Uterus (tissue), 2 donors: Measurements from ENCODE around the gene BEST1.
"Not testable (repeated sequence)": the region's sequence is repeated elsewhere in the genome, so short reads cannot be mapped to it uniquely, and the experiment has no call there.

Experiments
- CTCF ChIP-seq, 4 experiments: fragments of 200-600 bp in 2 of 4; fragments of 450-650 bp in 2 of 4; sonication (generic) in 2 of 4; IDR thresholded peaks; one replicate each; pipeline ENCODE4 v1.5.1; 2016 to 2019; ENCODE audit warnings: antibody characterized with exemption in 4 of 4, mild to moderate bottlenecking in 2 of 4, moderate library complexity in 1 of 4
- POLR2A ChIP-seq, 2 donors: fragments of 450-650 bp; IDR thresholded peaks; one replicate each; pipeline ENCODE4 v1.6.1; 2016; ENCODE audit warnings: antibody characterized with exemption in 2 of 2, mild to moderate bottlenecking in 1 of 2, moderate library complexity in 1 of 2

GRCh38 chr11:61964666-61965271 is 14.6 kb downstream of the BEST1 start:
- not testable (repeated sequence) for TF ChIP-seq CTCF, POLR2A (IDR thresholded peaks at IDR 0.05)
